Astrocyte (in vitro differentiated cells and primary cell): ENCODE measurements around the gene ZP1.

ENCODE experiments used
- EZH2 ChIP-seq: IDR thresholded peaks from 2 replicates; pipeline ENCODE4 v1.6.1; 2012; ENCODE audit warnings: mild to moderate bottlenecking, low read length, inconsistent platforms; ENCODE audit not compliant: insufficient read depth
- TF ChIP-seq, protein P1 (sequence below): IDR thresholded peaks from 2 replicates; pipeline ENCODE4 v1.5.1; 2011; ENCODE audit warnings: low read depth, mild to moderate bottlenecking, inconsistent platforms, low read length, moderate library complexity; ENCODE audit not compliant: insufficient read depth

DNA sequence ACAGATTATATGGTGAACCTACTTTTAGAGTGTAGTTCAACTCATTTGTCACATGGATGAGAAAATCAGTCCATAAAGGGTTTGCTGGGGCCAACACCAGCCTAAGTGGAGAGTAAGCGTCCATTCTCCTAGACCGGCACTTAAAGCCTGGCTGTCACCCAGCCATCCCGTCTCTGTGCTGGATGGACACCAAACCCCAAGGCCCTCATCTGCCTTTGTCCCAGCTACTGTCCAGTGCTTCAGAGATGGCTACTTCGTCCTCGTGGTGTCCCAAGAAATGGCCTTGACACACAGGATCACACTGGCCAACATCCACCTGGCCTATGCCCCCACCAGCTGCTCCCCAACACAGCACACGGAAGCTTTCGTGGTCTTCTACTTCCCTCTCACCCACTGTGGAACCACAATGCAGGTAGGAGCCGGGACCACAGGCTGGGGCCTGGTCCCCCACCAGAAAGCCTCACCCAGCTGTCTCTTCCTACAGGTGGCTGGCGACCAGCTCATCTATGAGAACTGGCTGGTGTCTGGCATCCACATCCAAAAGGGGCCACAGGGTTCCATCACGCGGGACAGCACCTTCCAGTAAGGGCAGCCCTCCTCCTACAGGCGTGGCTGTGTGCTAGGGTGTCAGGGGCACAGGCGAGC is 3.5 kb downstream of the ZP1 start:
- TF ChIP-seq, protein P1, sequence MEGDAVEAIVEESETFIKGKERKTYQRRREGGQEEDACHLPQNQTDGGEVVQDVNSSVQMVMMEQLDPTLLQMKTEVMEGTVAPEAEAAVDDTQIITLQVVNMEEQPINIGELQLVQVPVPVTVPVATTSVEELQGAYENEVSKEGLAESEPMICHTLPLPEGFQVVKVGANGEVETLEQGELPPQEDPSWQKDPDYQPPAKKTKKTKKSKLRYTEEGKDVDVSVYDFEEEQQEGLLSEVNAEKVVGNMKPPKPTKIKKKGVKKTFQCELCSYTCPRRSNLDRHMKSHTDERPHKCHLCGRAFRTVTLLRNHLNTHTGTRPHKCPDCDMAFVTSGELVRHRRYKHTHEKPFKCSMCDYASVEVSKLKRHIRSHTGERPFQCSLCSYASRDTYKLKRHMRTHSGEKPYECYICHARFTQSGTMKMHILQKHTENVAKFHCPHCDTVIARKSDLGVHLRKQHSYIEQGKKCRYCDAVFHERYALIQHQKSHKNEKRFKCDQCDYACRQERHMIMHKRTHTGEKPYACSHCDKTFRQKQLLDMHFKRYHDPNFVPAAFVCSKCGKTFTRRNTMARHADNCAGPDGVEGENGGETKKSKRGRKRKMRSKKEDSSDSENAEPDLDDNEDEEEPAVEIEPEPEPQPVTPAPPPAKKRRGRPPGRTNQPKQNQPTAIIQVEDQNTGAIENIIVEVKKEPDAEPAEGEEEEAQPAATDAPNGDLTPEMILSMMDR = no peak
- no peak for TF ChIP-seq EZH2
